HepG2 (cell line): ENCODE measurements around the gene RAPGEFL1. TPM values are rescaled to one million over a fixed set of nuclear protein-coding genes. Genes with fewer than 3 reads are reported as not detected.
A peak's percentile ranks its signal among the peaks of the same experiment; 100 is the strongest.

Experiments
- CENPBD1 ChIP-seq: sonication (generic); formaldehyde crosslinking; IDR thresholded peaks from 2 replicates; pipeline ENCODE4 v1.8.0; 2022; ENCODE audit warnings: missing genetic modification reagents, low read depth, mild to moderate bottlenecking, borderline replicate concordance
- GABPA ChIP-seq, 2 experiments: IDR thresholded peaks; 2 replicates each; pipeline ENCODE4 v1.6.1; 2011 to 2016; ENCODE audit warnings: low read depth in 2 of 2, low read length in 1 of 2, missing biosample characterization in 1 of 2, missing genetic modification characterization in 1 of 2
- MTERF4 ChIP-seq: sonication (generic); formaldehyde crosslinking; IDR thresholded peaks from 2 replicates; pipeline ENCODE4 v1.8.0; 2023; ENCODE audit warnings: mild to moderate bottlenecking, missing genetic modification reagents
- NCOA2 ChIP-seq: sonication (generic); formaldehyde crosslinking; IDR thresholded peaks from 2 replicates; pipeline ENCODE4 v1.8.0; 2022; ENCODE audit warnings: inconsistent platforms
- PAXIP1 ChIP-seq: sonication (generic); formaldehyde crosslinking; conservative IDR thresholded peaks from 2 replicates; pipeline ENCODE4 v1.4.0; 2020; ENCODE audit warnings: mild to moderate bottlenecking, missing genetic modification reagents, moderate library complexity
- PITX1 ChIP-seq: sonication (generic); formaldehyde crosslinking; IDR thresholded peaks from 2 replicates; pipeline ENCODE4 v1.5.1; 2020; ENCODE audit warnings: mild to moderate bottlenecking, missing genetic modification reagents
- RELA ChIP-seq: sonication (generic); formaldehyde crosslinking; IDR thresholded peaks from 2 replicates; pipeline ENCODE4 v1.4.0; 2020; ENCODE audit warnings: missing genetic modification reagents
- SIN3B ChIP-seq: fragments of 150-350 bp; IDR thresholded peaks from 2 replicates; pipeline ENCODE4 v1.6.1; 2014; ENCODE audit warnings: low read length
- SMC3 ChIP-seq: IDR thresholded peaks from 2 replicates; pipeline ENCODE4 v1.6.1; 2011; ENCODE audit warnings: low read length, improper control_type of control experiment
- TARDBP ChIP-seq: sonication (generic); formaldehyde crosslinking; IDR thresholded peaks from 2 replicates; pipeline ENCODE4 v1.8.0; 2022; ENCODE audit warnings: mild to moderate bottlenecking, missing genetic modification reagents
- TFAP4 ChIP-seq: sonication (generic); IDR thresholded peaks from 2 replicates; pipeline ENCODE4 v1.6.1; 2016; ENCODE audit warnings: low read depth, borderline replicate concordance
- ZBTB2 ChIP-seq: sonication (generic); formaldehyde crosslinking; IDR thresholded peaks from 2 replicates; pipeline ENCODE4 v1.8.0; 2022; ENCODE audit warnings: low read depth, missing genetic modification reagents
- ZFX ChIP-seq: sonication (generic); formaldehyde crosslinking; IDR thresholded peaks from 2 replicates; pipeline ENCODE4 v1.4.0; 2020; ENCODE audit warnings: mild to moderate bottlenecking, low read depth, missing genetic modification reagents, moderate library complexity
- ZNF501 ChIP-seq: sonication (generic); formaldehyde crosslinking; IDR thresholded peaks from 2 replicates; pipeline ENCODE4 v1.5.1; 2020; ENCODE audit warnings: mild to moderate bottlenecking, moderate library complexity, missing genetic modification reagents
- ZNF570 ChIP-seq: sonication (generic); formaldehyde crosslinking; IDR thresholded peaks from 2 replicates; pipeline ENCODE4 v1.4.0; 2020; ENCODE audit warnings: mild to moderate bottlenecking, missing genetic modification reagents, borderline replicate concordance
- ZNF607 ChIP-seq: sonication (generic); formaldehyde crosslinking; IDR thresholded peaks from 2 replicates; pipeline ENCODE4 v1.5.1; 2020; ENCODE audit warnings: missing genetic modification reagents, mild to moderate bottlenecking, borderline replicate concordance
- ZNF746 ChIP-seq: sonication (generic); formaldehyde crosslinking; IDR thresholded peaks from 2 replicates; pipeline ENCODE4 v1.8.0; 2022; ENCODE audit warnings: mild to moderate bottlenecking, missing genetic modification reagents
- ZNF768 ChIP-seq: sonication (generic); formaldehyde crosslinking; IDR thresholded peaks from 2 replicates; pipeline ENCODE4 v1.4.0; 2020; ENCODE audit warnings: missing genetic modification reagents
- ZNF784 ChIP-seq: sonication (generic); formaldehyde crosslinking; IDR thresholded peaks from 2 replicates; pipeline ENCODE4 v1.5.1; 2020; ENCODE audit warnings: missing genetic modification reagents, mild to moderate bottlenecking, borderline replicate concordance
- ZSCAN21 ChIP-seq: sonication (generic); formaldehyde crosslinking; IDR thresholded peaks from 2 replicates; pipeline ENCODE4 v1.8.0; 2022; ENCODE audit warnings: mild to moderate bottlenecking, missing genetic modification reagents, moderate library complexity, borderline replicate concordance
- polyA plus RNA-seq, 8 experiments: library from polyadenylated mRNA; depleted of rRNA in 3 of 8; stranded (reverse) in 7 of 8; unstranded in 1 of 8; fragments of >200 nt; fragmentation: Illumina TruSeq in 4 of 8; extraction: Trizol in 4 of 8; gene quantifications; 2 replicates each; pipeline versions ENCODE4 v1.2.1 to v1.2.3, GENCODE V29; 2011 to 2016; ENCODE audit warnings: low read depth in 4 of 8, missing spikeins in 1 of 8, mixed read lengths in 1 of 8; ENCODE audit not compliant: insufficient read depth in 1 of 8
- total RNA-seq, 5 experiments: library from RNA; depleted of rRNA; stranded (reverse); fragments of >200 nt; fragmentation: Illumina TruSeq; extraction: Trizol; gene quantifications; 2 replicates each; pipeline ENCODE4 v1.2.3, GENCODE V29; 2016; ENCODE audit warnings: low read depth in 1 of 5

The RAPGEFL1 gene
- total and polyA plus RNA-seq, 2 of the 13 experiments (the other 11 are each of a cell fraction or from before 2014, with no cell fraction given) = 4.5 to 7.8 TPM

- TF ChIP-seq ZNF607 (CRISPR knock-in tag) = no peak
- TF ChIP-seq PAXIP1 = no peak; the same call in none of the 2 replicates
- peak; percentile 86; the same call in 1 of the 2 replicates for TF ChIP-seq TARDBP (CRISPR knock-in tag)
- TF ChIP-seq ZNF784 = peak; percentile 81
- peak; percentile 88 for TF ChIP-seq ZBTB2
- peak; percentile 7; the same call in 1 of the 2 replicates for TF ChIP-seq SMC3
- no peak for TF ChIP-seq RELA (CRISPR knock-in tag)
- no peak for TF ChIP-seq SIN3B
- peak; percentile 75 for TF ChIP-seq ZNF501 (CRISPR knock-in tag)
- peak; percentile 63 for TF ChIP-seq GABPA (IDR thresholded peaks at IDR 0.05; ENCODE audit: low read depth, low read length)
- peak; percentile 91 for TF ChIP-seq GABPA (CRISPR knock-in tag; IDR thresholded peaks at IDR 0.05; ENCODE audit: low read depth)
- TF ChIP-seq ZNF768 (CRISPR knock-in tag) = peak; percentile 22; the same call in 1 of the 2 replicates
- TF ChIP-seq CENPBD1 (CRISPR knock-in tag) = no peak
- peak; percentile 78 for TF ChIP-seq ZNF746 (CRISPR knock-in tag)
- 0 out of 2 replicates have a peak, but pooled peaks have one; percentile 11 for TF ChIP-seq PITX1
- 0 out of 2 replicates have a peak, but pooled peaks have one; percentile 47 for TF ChIP-seq MTERF4
- no peak; the same call in 1 of the 2 replicates for TF ChIP-seq NCOA2 (CRISPR knock-in tag)
- peak; percentile 73 for TF ChIP-seq ZFX (CRISPR knock-in tag)
- no peak for TF ChIP-seq ZNF570 (CRISPR knock-in tag)
- no peak for TF ChIP-seq ZSCAN21 (CRISPR knock-in tag)
- no peak for TF ChIP-seq TFAP4
Observed at GRCh38 chr17:40218740-40219593, 41.7 kb downstream of the RAPGEFL1 start, which contains the start of gene WIPF2 (continued).
